GM12878 (cell line): ENCODE data around the gene PTPRD.

ENCODE experiments used
- EP300 ChIP-seq, 2 experiments: fragments of 150-350 bp in 1 of 2; IDR thresholded peaks; 2 replicates each; pipeline ENCODE4 v1.6.1; 2011 to 2012; ENCODE audit warnings: low read depth in 2 of 2, low read length in 2 of 2, borderline replicate concordance in 1 of 2, improper control_type of control experiment in 1 of 2, inconsistent platforms in 1 of 2; ENCODE audit not compliant: control insufficient read depth in 1 of 2
- HDAC2 ChIP-seq: fragments of 200-600 bp; sonication (generic); IDR thresholded peaks from 2 replicates; pipeline ENCODE4 v1.6.1; 2017
- SP1 ChIP-seq: IDR thresholded peaks from one replicate; pipeline ENCODE4 v1.6.1; 2011; ENCODE audit warnings: low read depth, low read length
- TAF1 ChIP-seq: IDR thresholded peaks from 2 replicates; pipeline ENCODE4 v1.6.1; 2011; ENCODE audit warnings: mild to moderate bottlenecking, low read depth, low read length, borderline replicate concordance
- ZSCAN29 ChIP-seq: fragments of 450-650 bp; IDR thresholded peaks from 2 replicates; pipeline ENCODE4 v1.6.1; 2017; ENCODE audit warnings: mild to moderate bottlenecking, moderate library complexity
- TF ChIP-seq, protein P1 (sequence below): IDR thresholded peaks from 2 replicates; pipeline ENCODE4 v1.6.1; 2011; ENCODE audit warnings: low read depth, low read length, improper control_type of control experiment, borderline replicate concordance
- TF ChIP-seq, protein P2 (sequence below), 3 experiments: IDR thresholded peaks in 2 of 3; conservative IDR thresholded peaks in 1 of 3; 2 replicates each; pipeline ENCODE4 v1.5.1; 2011; ENCODE audit warnings: low read depth in 3 of 3, low read length in 3 of 3, mild to moderate bottlenecking in 3 of 3, control low read depth in 2 of 3, moderate library complexity in 2 of 3, inconsistent platforms in 1 of 3, mixed read lengths in 1 of 3; ENCODE audit not compliant: control insufficient read depth in 2 of 3, insufficient read depth in 1 of 3; ENCODE audit errors: extremely low read depth in 1 of 3

DNA sequence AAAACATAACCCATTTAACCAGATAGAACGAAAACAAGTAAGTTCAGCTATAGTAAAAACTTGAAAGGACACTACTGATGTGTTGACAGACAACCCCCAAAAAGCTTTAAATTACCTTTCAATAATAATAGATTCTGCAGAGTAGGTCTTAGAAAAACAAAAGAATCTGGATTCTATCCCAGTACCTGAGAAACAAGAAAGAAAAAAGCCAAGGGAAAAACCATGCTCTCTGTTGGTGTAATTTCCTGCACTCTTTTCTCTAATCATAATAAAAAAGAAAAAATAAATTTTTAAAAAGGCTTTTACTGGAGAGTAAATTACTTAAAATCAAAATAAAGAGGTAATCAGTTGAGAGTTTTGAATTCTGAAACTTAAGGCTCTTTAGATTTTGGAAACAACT, 1090.4 kb downstream of the PTPRD start:
- TF ChIP-seq, protein P1, sequence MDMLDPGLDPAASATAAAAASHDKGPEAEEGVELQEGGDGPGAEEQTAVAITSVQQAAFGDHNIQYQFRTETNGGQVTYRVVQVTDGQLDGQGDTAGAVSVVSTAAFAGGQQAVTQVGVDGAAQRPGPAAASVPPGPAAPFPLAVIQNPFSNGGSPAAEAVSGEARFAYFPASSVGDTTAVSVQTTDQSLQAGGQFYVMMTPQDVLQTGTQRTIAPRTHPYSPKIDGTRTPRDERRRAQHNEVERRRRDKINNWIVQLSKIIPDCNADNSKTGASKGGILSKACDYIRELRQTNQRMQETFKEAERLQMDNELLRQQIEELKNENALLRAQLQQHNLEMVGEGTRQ = no peak
- TF ChIP-seq ZSCAN29 (no peak), TAF1 (no peak), EP300 (IDR thresholded peaks at IDR 0.05; ENCODE audit: borderline replicate concordance in 1 of 2, control insufficient read depth in 1 of 2, low read depth in 2 of 2, low read length in 2 of 2) (no peak), HDAC2 (no peak), SP1 (no peak)
- TF ChIP-seq, protein P2, sequence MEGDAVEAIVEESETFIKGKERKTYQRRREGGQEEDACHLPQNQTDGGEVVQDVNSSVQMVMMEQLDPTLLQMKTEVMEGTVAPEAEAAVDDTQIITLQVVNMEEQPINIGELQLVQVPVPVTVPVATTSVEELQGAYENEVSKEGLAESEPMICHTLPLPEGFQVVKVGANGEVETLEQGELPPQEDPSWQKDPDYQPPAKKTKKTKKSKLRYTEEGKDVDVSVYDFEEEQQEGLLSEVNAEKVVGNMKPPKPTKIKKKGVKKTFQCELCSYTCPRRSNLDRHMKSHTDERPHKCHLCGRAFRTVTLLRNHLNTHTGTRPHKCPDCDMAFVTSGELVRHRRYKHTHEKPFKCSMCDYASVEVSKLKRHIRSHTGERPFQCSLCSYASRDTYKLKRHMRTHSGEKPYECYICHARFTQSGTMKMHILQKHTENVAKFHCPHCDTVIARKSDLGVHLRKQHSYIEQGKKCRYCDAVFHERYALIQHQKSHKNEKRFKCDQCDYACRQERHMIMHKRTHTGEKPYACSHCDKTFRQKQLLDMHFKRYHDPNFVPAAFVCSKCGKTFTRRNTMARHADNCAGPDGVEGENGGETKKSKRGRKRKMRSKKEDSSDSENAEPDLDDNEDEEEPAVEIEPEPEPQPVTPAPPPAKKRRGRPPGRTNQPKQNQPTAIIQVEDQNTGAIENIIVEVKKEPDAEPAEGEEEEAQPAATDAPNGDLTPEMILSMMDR (IDR thresholded peaks at IDR 0.05 in 2 of 3, conservative IDR thresholded peaks at IDR 0.05 in 1 of 3; ENCODE audit: control insufficient read depth in 2 of 3, extremely low read depth in 1 of 3, insufficient read depth in 1 of 3, low read depth in 3 of 3, low read length in 3 of 3) = no peak
